ENCODE results near the gene OR2W1.

The OR2W1 gene

DNA sequence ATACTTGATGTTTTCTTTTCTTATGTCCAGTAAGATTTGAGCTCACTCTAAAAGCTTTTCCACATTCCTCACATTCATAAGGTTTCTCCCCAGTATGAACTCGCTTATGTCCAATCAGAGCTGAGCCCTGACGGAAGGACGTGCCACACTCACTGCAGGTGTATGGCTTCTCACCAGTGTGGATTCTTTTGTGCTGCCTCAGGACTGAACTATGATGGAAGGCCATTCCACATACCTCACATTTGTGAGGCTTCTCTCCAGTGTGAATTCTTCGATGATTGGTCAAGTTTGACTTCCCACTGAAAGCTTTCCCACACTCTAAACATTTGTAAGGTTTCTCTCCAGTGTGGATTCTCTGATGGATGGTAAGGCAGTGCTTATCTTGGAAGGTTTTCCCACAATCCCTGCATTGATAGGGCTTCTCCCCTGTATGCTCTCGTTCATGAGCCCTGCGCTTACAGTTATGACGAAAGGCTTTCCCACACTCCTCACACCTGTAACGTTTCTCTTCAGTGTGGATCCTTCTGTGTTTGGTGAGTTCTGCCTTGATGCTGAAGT, 49.8 kb downstream of the OR2W1 start:
- no peak for TF ChIP-seq POLR2A (IDR thresholded peaks at IDR 0.05; ENCODE audit: low read depth, low read length)
- TF ChIP-seq TAF1 (IDR thresholded peaks at IDR 0.05; ENCODE audit: borderline replicate concordance, low read depth, low read length), result no peak
- TF ChIP-seq POLR2AphosphoS5 (IDR thresholded peaks at IDR 0.05; ENCODE audit: low read depth, low read length), result no peak
- no peak for FAIRE-seq
- no peak for DNase-seq (ENCODE audit: insufficient read length)

Data from GM12892 (cell line).